Stimulated activated CD8-positive, alpha-beta memory T cell treated with anti-CD3 and anti-CD28 coated beads, Interleukin-7, amount 100 ng/mL, for 24 hours (primary cell): Measurements from ENCODE around the gene FAT3.

Experiments used
- DNase-seq: peaks from one replicate; pipeline ENCODE4 v3.0.0-alpha.2; 2020; ENCODE audit warnings: low read depth

The FAT3 gene

GRCh38 chr11:92224407-92225124 lies at the start of gene FAT3:
Gene FAT3 (plus strand): TSS chr11:92224818. CDS start chr11:92352113, 127,295 bp downstream.
- no peak for DNase-seq

GRCh38 chr11:92179017-92179670 lies 45.5 kb upstream of the FAT3 start:
- no peak for DNase-seq

GRCh38 chr11:92180226-92180625 lies 44.4 kb upstream of the FAT3 start:
- no peak for DNase-seq

GRCh38 chr11:92180664-92181251 lies 43.9 kb upstream of the FAT3 start:
- DNase-seq = no peak

- DNase-seq = no peak
Measured at GRCh38 chr11:92190535-92191206, 33.9 kb upstream of the FAT3 start.

GRCh38 chr11:92192141-92192540 lies 32.5 kb upstream of the FAT3 start:
- DNase-seq = no peak

GRCh38 chr11:92198268-92198667 lies 26.4 kb upstream of the FAT3 start:
- DNase-seq = no peak

GRCh38 chr11:92199991-92200390 lies 24.6 kb upstream of the FAT3 start:
- no peak for DNase-seq

- no peak for DNase-seq
Measured at GRCh38 chr11:92204731-92205130, 19.9 kb upstream of the FAT3 start.

- no peak for DNase-seq
Measured at GRCh38 chr11:92206441-92206840, 18.2 kb upstream of the FAT3 start.

GRCh38 chr11:92211576-92212167 lies 12.9 kb upstream of the FAT3 start:
- no peak for DNase-seq

- no peak for DNase-seq
Measured at GRCh38 chr11:92212530-92212929, 12.1 kb upstream of the FAT3 start.

GRCh38 chr11:92216789-92217188 lies 7.8 kb upstream of the FAT3 start:
- DNase-seq = no peak

- no peak for DNase-seq
Measured at GRCh38 chr11:92219476-92219875, 5.1 kb upstream of the FAT3 start.

- no peak for DNase-seq
Measured at GRCh38 chr11:92222701-92223100, 1.9 kb upstream of the FAT3 start.

GRCh38 chr11:92224054-92224406 lies 588 bp upstream of the FAT3 start:
- no peak for DNase-seq

GRCh38 chr11:92225125-92225567 lies 528 bp downstream of the FAT3 start:
- no peak for DNase-seq

- DNase-seq = no peak
Measured at GRCh38 chr11:92225568-92226330, 1.1 kb downstream of the FAT3 start.

GRCh38 chr11:92226331-92227229 lies 2.0 kb downstream of the FAT3 start:
- no peak for DNase-seq

- DNase-seq = no peak
Measured at GRCh38 chr11:92227230-92227814, 2.7 kb downstream of the FAT3 start.
